Measurements from ENCODE around the gene CFAP73. TPM values are rescaled to one million over a fixed set of nuclear protein-coding genes. Genes with fewer than 3 reads are reported as not detected.

The CFAP73 gene
- total RNA-seq, 6 experiments from 2014 or later, result 0.15 TPM; not detected in 5

- TF ChIP-seq, protein P1, sequence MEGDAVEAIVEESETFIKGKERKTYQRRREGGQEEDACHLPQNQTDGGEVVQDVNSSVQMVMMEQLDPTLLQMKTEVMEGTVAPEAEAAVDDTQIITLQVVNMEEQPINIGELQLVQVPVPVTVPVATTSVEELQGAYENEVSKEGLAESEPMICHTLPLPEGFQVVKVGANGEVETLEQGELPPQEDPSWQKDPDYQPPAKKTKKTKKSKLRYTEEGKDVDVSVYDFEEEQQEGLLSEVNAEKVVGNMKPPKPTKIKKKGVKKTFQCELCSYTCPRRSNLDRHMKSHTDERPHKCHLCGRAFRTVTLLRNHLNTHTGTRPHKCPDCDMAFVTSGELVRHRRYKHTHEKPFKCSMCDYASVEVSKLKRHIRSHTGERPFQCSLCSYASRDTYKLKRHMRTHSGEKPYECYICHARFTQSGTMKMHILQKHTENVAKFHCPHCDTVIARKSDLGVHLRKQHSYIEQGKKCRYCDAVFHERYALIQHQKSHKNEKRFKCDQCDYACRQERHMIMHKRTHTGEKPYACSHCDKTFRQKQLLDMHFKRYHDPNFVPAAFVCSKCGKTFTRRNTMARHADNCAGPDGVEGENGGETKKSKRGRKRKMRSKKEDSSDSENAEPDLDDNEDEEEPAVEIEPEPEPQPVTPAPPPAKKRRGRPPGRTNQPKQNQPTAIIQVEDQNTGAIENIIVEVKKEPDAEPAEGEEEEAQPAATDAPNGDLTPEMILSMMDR (IDR thresholded peaks at IDR 0.05), result no peak
- TF ChIP-seq POLR2A (IDR thresholded peaks at IDR 0.05), result no peak
- no peak overlapping the region for H3K27ac ChIP-seq
- H3K9me3 ChIP-seq, result no peaks in the 10 kb centered on the region
- no peaks in the 10 kb centered on the region for H3K27me3 ChIP-seq
- H3K4me3 ChIP-seq, result no peak overlapping the region
- DNase-seq, result no peak
- WGBS (ENCODE audit: insufficient coverage, low coverage, low lambda C conversion rate, missing lambda C conversion rate), result no CpG with 5 or more reads among the region's 4 CpGs
- intact Hi-C loops (cut with DNase I), result loop anchor here (10.0 kb wide), 2 partner anchors 104 to 244 kb away; no protein-coding TSS in a partner anchor
- no peak for ATAC-seq
- H3K36me3 ChIP-seq, result peaks cover 0 to 24% (median 4%) of the 10 kb centered on the region in 4 donors
- H3K4me1 ChIP-seq, result peaks cover 0 to 24% (median 10%) of the 10 kb centered on the region in 4 donors
Measured at GRCh38 chr12:113190761-113191160, 41.2 kb downstream of the CFAP73 start.

DNA sequence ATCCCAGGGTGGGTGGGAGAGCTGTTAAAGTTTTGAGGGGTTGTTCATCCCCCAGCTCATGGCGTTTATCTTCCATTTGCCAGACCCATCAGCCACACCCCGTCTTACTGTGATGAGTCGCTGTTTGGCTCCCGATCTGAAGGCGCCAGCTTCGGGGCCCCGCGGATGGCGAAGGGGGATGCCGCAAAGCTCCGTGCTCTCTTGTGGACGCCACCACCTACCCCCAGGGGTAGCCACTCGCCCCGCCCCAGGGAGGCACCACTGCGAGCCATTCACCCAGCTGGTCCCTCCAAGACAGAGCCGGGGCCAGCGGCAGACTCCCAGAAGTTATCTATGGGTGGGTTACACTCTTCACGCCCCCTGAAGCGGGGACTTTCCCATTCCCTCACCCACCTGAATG lies 41.7 kb downstream of the CFAP73 start:
- WGBS (ENCODE audit: insufficient coverage, low coverage, low lambda C conversion rate, missing lambda C conversion rate), result 96% methylated on average over 9 of the region's 19 CpGs
- Histone ChIP-seq H3K4me1 (peaks cover 0 to 24% (median 10%) of the 10 kb centered on the region in 4 donors), H3K9me3 (no peaks in the 10 kb centered on the region), H3K27ac (no peak overlapping the region), H3K4me3 (no peak overlapping the region), H3K36me3 (peaks cover 0 to 24% (median 4%) of the 10 kb centered on the region in 4 donors), H3K27me3 (no peaks in the 10 kb centered on the region)
- TF ChIP-seq, protein P1 (IDR thresholded peaks at IDR 0.05), result no peak
- no peak for TF ChIP-seq POLR2A (IDR thresholded peaks at IDR 0.05)
- DNase-seq, result no peak
- no peak for ATAC-seq
- intact Hi-C loops (cut with DNase I), result loop anchor here (10.0 kb wide), 2 partner anchors 104 to 244 kb away; no protein-coding TSS in a partner anchor

DNA sequence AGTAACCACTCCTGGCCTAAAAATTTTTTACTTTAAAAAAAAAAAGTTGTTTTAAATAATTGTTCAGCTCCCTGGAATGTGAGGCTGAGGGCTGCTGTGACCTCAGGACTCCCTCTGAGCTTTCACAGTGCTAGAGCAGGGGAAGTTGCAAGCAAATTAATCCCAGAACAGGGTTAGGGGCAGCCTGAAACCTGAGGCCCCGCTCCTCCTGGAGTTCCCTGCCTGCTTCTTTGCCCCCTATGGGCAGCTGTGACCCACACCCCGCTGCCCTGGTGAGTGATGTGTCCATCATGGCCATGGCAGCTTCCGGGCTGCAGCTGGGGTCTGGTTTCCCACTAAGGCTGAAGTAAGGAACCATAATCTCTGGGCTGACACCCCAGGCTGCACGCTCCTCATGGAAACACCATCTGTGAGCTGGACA lies 45.5 kb downstream of the CFAP73 start:
- no peak overlapping the region for H3K27ac ChIP-seq

DNA sequence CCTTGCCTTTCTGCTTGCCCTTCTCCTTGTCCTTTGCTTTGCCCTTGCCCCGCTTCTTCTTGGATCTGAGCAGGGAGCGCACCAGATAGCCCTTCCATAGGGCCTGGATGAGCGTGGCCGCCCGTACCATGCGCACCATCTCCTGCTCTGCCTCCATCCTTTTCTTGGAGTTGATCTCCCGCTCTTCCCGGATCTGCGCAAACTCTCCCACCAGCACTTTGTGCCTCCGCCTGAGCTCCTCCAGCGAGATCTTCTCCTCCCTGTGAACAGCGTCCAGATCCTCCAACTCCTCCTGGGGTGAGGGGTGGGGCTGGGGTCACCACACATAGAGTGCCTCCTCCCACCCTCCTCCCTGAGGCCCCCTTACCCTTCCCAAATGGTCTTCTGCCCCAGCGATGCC lies 46.1 kb downstream of the CFAP73 start:
- no peak for DNase-seq
- peaks cover 0 to 11% (median 0%) of the 10 kb centered on the region in 4 donors for H3K4me1 ChIP-seq
- no peak for TF ChIP-seq POLR2A (IDR thresholded peaks at IDR 0.05)
- TF ChIP-seq, protein P1 (IDR thresholded peaks at IDR 0.05), result no peak
- no peak overlapping the region for H3K4me3 ChIP-seq
- H3K36me3 ChIP-seq, result peaks cover 0 to 16% (median 4%) of the 10 kb centered on the region in 4 donors
- 92% methylated on average over 11 of the region's 13 CpGs for WGBS (ENCODE audit: insufficient coverage, low coverage, low lambda C conversion rate, missing lambda C conversion rate)
- H3K27ac ChIP-seq, result no peak overlapping the region
- no peaks in the 10 kb centered on the region for H3K9me3 ChIP-seq
- no peaks in the 10 kb centered on the region for H3K27me3 ChIP-seq
- intact Hi-C loops (cut with DNase I), result loop anchor here (10.0 kb wide), 2 partner anchors 99 to 239 kb away; no protein-coding TSS in a partner anchor
- ATAC-seq, result no peak

More for the DNA sequence above, 45.5 kb downstream of the CFAP73 start:
- TF ChIP-seq, protein P1 (IDR thresholded peaks at IDR 0.05), result no peak
- no peak for TF ChIP-seq POLR2A (IDR thresholded peaks at IDR 0.05)
- DNase-seq, result no peak
- 100% methylated on average over 1 of the region's 4 CpGs for WGBS (ENCODE audit: insufficient coverage, low coverage, low lambda C conversion rate, missing lambda C conversion rate)
- Histone ChIP-seq H3K36me3 (peaks cover 0 to 21% (median 4%) of the 10 kb centered on the region in 4 donors), H3K4me1 (peaks cover 0 to 11% (median 0%) of the 10 kb centered on the region in 4 donors), H3K9me3 (no peaks in the 10 kb centered on the region), H3K27me3 (no peaks in the 10 kb centered on the region), H3K4me3 (no peak overlapping the region)
- intact Hi-C loops (cut with DNase I), result loop anchor here (10.0 kb wide), 2 partner anchors 100 to 240 kb away; no protein-coding TSS in a partner anchor
- ATAC-seq, result no peak

All from right lobe of liver (tissue), 6 donors.